ENCODE data around the gene TGIF2. TPM values are rescaled to one million over a fixed set of nuclear protein-coding genes. Genes with fewer than 3 reads are reported as not detected.

The TGIF2 gene
- total RNA-seq, 2 donors from 2014 or later = 5.6 to 7.3 TPM

DNA sequence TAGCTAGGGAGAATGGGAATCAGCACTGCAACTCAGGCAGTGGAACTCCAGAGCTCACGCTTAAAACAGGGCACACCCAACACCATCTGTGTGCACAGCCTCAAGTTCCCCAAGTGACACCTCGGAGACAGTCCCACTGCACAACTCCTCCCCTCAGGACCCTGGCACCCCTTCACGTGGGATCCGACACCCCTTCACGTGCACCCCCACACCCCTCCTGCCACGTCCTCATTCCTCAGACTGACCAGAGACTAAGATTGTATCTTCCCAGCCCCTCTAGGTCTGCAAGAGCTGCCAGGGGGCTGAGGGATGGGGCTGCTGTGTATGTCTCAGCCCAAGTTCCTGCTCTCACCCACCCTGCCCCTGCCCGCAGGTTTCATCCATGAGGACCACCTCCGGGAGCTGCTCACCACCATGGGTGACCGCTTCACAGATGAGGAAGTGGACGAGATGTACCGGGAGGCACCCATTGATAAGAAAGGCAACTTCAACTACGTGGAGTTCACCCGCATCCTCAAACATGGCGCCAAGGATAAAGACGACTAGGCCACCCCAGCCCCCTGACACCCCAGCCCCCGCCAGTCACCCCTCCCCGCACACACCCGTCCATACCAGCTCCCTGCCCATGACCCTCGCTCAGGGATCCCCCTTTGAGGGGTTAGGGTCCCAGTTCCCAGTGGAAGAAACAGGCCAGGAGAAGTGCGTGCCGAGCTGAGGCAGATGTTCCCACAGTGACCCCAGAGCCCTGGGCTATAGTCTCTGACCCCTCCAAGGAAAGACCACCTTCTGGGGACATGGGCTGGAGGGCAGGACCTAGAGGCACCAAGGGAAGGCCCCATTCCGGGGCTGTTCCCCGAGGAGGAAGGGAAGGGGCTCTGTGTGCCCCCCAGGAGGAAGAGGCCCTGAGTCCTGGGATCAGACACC lies 24.4 kb upstream of the TGIF2 start:
- DNase-seq = no peak
- Histone ChIP-seq H3K9ac (ENCODE audit: low read depth in 2 of 2, low read length in 2 of 2) (peak overlapping the region in 1 of 2 donors; percentile 24), H3K27me3 (no peaks in the 10 kb centered on the region), H3K4me3 (no peak overlapping the region), H3K36me3 (no peaks in the 10 kb centered on the region), H3K27ac (no peak overlapping the region), H3K4me1 (no peaks in the 10 kb centered on the region), H3K9me3 (no peaks in the 10 kb centered on the region)
- TF ChIP-seq, protein P1, sequence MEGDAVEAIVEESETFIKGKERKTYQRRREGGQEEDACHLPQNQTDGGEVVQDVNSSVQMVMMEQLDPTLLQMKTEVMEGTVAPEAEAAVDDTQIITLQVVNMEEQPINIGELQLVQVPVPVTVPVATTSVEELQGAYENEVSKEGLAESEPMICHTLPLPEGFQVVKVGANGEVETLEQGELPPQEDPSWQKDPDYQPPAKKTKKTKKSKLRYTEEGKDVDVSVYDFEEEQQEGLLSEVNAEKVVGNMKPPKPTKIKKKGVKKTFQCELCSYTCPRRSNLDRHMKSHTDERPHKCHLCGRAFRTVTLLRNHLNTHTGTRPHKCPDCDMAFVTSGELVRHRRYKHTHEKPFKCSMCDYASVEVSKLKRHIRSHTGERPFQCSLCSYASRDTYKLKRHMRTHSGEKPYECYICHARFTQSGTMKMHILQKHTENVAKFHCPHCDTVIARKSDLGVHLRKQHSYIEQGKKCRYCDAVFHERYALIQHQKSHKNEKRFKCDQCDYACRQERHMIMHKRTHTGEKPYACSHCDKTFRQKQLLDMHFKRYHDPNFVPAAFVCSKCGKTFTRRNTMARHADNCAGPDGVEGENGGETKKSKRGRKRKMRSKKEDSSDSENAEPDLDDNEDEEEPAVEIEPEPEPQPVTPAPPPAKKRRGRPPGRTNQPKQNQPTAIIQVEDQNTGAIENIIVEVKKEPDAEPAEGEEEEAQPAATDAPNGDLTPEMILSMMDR (IDR thresholded peaks at IDR 0.05) = no peak
- intact Hi-C loops (cut with DNase I) = no loop called here

DNA sequence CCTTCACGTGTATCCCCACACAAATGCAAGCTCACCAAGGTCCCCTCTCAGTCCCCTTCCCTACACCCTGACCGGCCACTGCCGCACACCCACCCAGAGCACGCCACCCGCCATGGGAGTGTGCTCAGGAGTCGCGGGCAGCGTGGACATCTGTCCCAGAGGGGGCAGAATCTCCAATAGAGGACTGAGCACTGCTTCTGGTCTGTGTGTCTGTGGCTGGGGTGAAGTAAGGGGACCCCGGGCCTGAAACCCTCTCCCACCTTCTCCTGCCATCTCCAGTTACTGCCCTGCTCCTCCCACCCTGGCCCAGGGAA lies 23.8 kb upstream of the TGIF2 start:
- no peaks in the 10 kb centered on the region for H3K27me3 ChIP-seq
- no peak overlapping the region for H3K4me3 ChIP-seq
- H3K9ac ChIP-seq (ENCODE audit: low read depth in 2 of 2, low read length in 2 of 2) = peak overlapping the region in 1 of 2 donors; percentile 24
- no peaks in the 10 kb centered on the region for H3K36me3 ChIP-seq
- H3K4me1 ChIP-seq = no peaks in the 10 kb centered on the region
- intact Hi-C loops (cut with DNase I) = no loop called here
- H3K9me3 ChIP-seq = no peaks in the 10 kb centered on the region
- TF ChIP-seq, protein P1 (IDR thresholded peaks at IDR 0.05) = no peak
- no peak for DNase-seq
- H3K27ac ChIP-seq = no peak overlapping the region

DNA sequence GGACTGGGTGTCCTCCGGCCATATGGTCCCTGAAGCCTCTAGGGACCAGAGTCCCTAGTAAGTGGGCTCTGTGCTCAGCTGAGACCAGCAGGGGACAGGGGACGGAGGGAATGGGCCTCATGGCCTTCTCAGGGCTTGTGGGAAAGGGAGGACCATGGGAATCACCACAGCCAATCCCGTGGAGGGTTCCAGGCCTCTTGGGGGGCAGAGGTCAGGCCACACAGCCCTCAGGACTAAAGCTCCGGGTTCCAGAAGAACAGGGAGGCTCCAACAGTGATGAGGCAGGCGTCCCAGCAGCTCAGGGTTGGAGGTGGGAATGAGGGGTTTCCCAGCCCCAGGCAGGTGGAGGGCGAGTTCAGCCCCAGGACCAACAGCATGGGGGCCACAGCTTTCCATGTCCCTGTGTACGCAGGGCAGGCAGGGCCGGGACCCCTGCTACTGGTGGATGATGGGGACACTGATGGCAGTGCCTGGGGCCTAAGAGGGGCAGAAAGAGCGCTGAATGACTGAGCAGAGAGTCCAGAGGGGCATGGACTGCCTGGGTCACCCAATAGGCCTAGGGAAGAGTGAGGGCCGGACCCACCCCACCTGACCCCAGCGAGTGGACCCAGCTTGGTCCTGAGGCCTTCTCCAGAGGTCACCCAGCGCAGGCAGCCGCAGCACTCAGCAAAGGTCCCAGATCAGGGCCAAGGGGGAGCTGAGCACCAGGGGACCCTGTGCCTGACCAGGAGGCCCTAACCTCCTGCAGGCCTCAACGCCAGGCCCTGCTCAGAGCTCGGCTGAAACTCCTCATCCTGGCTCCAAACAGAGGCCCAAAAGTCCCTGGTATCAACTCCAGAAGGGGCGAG lies 23.2 kb upstream of the TGIF2 start:
- intact Hi-C loops (cut with DNase I) = no loop called here
- H3K4me3 ChIP-seq = no peak overlapping the region
- H3K27ac ChIP-seq = no peak overlapping the region
- TF ChIP-seq, protein P1 (IDR thresholded peaks at IDR 0.05) = no peak
- no peak for DNase-seq
- peak overlapping the region in 1 of 2 donors; percentile 39 for H3K9ac ChIP-seq (ENCODE audit: low read depth in 2 of 2, low read length in 2 of 2)
- no peaks in the 10 kb centered on the region for H3K9me3 ChIP-seq
- H3K27me3 ChIP-seq = no peaks in the 10 kb centered on the region
- no peaks in the 10 kb centered on the region for H3K4me1 ChIP-seq
- H3K36me3 ChIP-seq = no peaks in the 10 kb centered on the region

DNA sequence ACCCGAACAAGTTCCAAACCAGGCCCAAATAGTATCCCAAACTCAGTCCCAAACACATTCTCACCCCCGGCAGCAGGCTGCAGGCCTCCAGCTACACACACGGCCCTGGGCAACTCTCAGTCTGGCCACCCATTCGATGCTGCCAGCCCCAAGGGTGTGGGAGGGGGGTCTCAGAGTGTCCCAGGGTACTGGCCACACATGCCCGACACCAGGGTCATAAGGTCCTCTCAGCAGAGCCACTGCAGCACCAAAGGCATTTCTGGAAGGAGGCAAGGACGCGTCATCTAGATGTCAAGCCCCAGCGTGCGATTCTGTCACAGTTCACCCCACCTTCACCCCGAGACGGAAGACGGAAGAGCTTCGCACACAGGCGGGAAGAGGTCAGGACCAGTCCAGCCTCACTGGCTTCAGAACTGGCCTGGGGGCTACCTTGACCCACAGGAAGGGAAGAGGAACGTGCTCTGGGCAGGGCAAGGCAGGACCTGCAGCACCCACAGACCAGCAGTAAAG lies 22.6 kb upstream of the TGIF2 start:
- peak overlapping the region in 1 of 2 donors; percentile 39 for H3K9ac ChIP-seq (ENCODE audit: low read depth in 2 of 2, low read length in 2 of 2)
- intact Hi-C loops (cut with DNase I) = no loop called here
- no peak for DNase-seq

GRCh38 chr20:36555248-36555647 lies 18.1 kb upstream of the TGIF2 start:
- TF ChIP-seq, protein P1 (IDR thresholded peaks at IDR 0.05) = no peak
- H3K4me1 ChIP-seq = no peaks in the 10 kb centered on the region
- no peak for DNase-seq
- H3K27ac ChIP-seq = no peak overlapping the region
- no peaks in the 10 kb centered on the region for H3K9me3 ChIP-seq
- H3K4me3 ChIP-seq = no peak overlapping the region
- no peaks in the 10 kb centered on the region for H3K27me3 ChIP-seq
- intact Hi-C loops (cut with DNase I) = loop anchor here (5.0 kb wide), 1 partner anchor 37 kb away; no protein-coding TSS in a partner anchor
- no peak overlapping the region for H3K9ac ChIP-seq (ENCODE audit: low read depth in 2 of 2, low read length in 2 of 2)
- H3K36me3 ChIP-seq = no peaks in the 10 kb centered on the region

More for the DNA sequence above, 22.6 kb upstream of the TGIF2 start:
- H3K4me1 ChIP-seq = no peaks in the 10 kb centered on the region
- H3K4me3 ChIP-seq = no peak overlapping the region
- no peaks in the 10 kb centered on the region for H3K36me3 ChIP-seq
- H3K27me3 ChIP-seq = no peaks in the 10 kb centered on the region
- TF ChIP-seq, protein P1 (IDR thresholded peaks at IDR 0.05) = no peak
- H3K9me3 ChIP-seq = no peaks in the 10 kb centered on the region
- H3K27ac ChIP-seq = no peak overlapping the region
